Activated T-helper 1 cell treated with Interleukin-2 at 50 U/mL for 16 hours (primary cell): ENCODE measurements around the gene PSME1.
"Not testable (repeated sequence)": the region's sequence is repeated elsewhere in the genome, so short reads cannot be mapped to it uniquely, and the experiment has no call there.

ENCODE experiments used
- DNase-seq: peaks from one replicate; pipeline ENCODE4 v3.0.0-alpha.2; 2020; ENCODE audit warnings: low read depth

PSME1 gene

GRCh38 chr14:24105609-24106239, 30.3 kb upstream of the PSME1 start:
- not testable (repeated sequence) for DNase-seq

GRCh38 chr14:24106672-24107271, 29.2 kb upstream of the PSME1 start:
- no peak for DNase-seq

DNA sequence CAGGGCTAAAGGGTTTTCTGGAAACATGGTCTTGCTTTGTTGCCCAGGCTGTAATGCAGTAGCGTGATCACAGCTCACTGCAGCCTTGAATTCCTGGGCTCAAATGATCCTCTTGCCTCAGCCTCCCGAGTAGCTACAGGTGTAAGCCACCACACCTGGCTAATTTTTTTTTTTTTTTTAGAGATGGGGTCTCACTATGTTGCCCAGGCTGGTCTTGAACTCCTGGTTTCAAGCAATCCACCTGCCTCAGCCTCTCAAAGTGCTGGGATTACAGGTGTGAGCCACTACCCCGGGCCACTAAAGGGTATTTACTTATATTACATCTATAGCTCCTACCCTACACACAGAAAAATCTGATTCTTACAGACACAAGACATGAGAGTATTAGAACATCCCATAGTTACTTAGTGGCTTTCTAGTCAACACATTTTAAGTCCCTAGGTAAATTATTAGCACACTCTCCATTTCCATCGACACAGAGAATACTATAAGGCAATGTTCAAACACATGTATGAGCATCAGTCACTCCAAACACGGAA, 27.6 kb upstream of the PSME1 start:
- DNase-seq: no peak

DNA sequence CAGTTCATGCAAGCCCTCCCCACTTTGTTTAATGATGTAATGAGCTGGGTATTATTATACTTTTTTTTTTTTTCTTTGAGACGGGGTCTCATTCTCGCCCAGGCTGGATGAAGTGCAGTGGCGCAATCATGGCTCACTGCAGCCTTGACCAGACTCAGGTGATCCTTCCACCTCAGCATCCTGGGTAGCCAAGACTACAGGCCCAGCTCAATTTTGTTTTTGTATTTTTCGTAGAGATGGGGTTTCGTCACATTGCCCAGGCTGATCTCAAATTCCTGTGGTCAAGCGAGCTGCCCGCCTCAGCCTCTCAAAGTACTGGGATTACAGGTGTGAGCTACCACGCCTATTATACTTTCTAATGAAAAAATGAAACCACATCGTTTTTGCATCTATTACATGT, 25.9 kb upstream of the PSME1 start:
- no peak for DNase-seq

DNA sequence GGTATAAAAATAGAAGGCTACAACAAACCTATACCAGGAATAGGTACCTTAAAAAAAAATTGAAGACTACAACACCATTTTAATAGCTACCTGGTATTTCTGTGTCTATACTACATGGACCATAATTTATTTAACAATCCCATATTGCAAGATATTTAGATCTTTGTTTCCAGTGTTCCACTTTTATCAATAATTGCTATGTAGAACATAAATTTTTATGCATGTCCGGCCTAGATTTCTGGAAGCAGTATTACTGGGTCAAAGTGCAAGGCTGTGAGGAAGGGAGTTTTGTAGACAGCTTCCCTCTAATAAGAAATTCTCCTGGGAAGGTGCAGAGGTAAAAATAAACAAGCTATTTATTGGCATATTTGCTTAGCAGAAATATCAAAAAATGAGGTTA, 25.5 kb upstream of the PSME1 start:
- no peak for DNase-seq

DNA sequence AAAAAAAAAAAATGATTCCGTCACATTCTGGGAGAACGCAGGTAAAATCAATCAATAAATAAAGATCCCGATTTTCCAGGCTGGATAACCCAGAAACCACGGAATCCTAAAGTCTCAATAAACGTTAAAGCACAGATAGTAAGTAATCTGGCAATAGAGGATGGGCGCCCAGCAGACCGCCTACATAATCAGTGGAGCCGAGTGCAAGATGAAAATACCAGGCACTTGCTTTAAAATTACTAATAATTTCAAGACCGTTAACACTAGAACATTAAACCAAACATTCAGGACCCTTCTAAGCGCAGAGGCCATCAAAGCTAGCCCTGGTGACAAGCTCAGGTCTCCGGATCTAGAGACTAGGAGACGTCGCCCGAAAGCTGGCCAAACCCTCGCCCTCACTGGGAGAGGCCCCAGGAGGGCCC, 22.6 kb upstream of the PSME1 start:
- DNase-seq: no peak

DNA sequence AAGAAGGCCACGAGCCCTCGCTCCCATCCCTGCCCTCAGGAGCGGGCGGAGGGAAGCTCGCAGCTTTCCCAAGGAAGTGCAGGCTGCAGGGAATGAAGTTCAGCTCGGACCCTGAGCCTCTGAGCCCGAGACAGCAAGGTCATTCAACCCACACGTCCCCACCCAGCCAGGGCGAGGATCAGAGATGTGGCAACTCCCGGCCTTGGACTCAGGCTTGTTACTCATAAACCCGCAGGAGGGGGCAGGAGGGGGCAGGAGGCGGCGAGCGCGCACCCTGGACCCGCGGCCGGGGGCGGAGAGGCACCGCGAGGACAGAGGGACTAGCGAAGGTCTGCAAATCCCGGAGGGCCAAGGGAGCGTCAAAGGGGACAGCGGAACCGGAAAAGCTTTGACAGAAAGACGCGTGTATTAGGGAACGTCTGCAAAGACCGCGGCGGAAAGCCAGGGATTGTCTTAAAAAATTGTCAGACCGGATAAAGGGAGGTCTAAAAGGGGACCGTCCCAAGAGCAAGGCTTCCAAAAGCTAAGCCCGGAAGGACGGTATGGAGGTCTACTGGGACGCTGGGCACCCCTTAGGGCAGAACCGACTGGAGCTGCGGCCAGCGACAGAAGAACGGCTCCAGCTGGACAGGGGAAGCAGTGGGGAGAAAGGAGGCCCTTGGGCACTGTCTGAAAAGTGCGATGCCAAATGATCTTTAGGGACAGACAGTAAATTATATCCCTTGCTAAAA, 22.0 kb upstream of the PSME1 start:
- peak; percentile 60 for DNase-seq

- peak; percentile 97 for DNase-seq
These were observed 21.2 kb upstream of the PSME1 start, which contains the start of the genes DCAF11 and NRL for GRCh38 chr14:24114532-24115421. TSS of gene DCAF11 (plus strand) at chr14:24114777. CDS start at chr14:24115595, 818 bp downstream. TSS of gene NRL (minus strand) at chr14:24114949. CDS start at chr14:24082848, 32,101 bp downstream.

DNA sequence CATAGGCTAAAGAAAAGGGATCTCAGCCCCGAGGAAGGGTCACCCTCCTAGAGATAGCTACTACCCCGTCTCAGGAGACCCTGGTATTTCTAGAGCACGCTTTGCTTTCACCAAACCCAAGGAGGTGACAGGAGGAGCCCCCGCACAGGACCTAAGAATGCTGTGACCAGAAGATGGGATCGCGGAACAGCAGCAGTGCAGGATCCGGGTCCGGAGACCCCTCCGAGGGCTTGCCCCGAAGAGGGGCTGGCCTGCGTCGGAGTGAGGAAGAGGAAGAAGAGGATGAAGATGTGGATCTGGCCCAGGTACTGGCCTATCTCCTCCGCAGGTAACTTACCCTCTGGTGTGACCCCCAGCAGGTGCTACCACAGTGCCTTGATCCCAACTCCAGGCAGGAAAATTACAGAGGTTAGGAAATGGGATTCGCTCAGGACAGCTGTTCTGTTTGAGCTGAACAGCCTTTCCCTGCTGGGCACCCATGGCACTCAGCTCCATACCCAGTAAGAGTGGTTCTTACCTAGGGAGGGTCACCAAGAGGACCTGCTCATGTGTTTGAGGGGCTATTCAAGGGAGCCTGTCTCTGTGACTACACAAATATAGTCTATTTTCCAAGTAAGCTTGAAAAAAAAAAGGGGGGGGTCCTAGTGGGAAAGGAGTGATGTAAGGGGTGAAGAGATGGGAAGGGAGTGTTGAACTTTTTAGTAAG, 20.4 kb upstream of the PSME1 start:
- DNase-seq: no peak

DNA sequence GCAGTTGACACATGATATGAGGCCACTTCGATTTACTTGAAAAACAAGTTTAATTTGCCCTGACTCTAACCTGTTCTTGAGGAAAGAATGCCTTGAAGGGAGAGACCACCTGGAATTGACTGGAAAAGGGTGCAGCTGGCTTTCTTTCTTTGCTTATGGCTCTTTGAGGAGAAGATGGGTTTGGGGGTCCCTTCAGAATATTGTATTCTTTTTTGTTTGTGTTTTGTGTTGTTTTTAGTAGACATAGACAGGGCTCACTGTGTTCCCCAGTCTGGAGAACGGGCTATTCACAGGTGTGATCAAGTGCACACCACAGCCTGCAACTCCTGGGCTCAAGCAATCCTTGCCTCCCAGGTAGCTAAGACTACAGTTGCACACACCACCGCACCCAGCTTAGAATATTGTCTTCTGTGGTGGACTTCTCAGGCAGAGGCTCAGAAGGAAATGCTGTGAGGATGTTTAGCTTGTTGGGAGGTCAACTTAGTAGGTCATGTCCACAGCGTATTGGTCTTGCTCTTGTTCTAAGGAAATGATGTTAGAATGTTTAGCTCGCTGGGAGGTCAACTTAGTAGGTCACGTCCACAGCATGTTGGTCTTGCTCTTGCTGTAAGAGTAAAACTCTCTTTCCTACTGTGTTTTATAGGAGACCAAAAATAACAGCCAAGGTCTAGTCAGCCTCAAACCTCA, 19.7 kb upstream of the PSME1 start:
- DNase-seq: no peak

DNA sequence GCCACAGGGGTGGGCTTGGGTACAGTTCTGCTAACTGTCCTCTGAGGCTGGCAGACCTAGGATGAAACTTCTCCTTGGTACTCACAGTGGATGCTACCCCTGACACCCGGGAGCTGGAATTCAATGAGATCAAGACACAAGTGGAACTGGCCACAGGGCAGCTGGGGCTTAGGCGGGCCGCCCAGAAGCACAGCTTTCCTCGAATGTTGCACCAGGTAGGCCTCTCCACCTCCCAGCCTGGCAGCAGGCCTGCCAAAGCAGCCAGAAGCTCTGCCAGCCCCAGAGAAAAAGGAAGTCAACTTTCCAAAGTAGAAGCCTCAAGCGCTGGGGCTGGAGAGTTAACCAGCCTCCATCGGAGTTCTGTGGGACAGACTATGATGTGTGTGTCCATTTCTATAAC, 18.8 kb upstream of the PSME1 start:
- no peak for DNase-seq

DNA sequence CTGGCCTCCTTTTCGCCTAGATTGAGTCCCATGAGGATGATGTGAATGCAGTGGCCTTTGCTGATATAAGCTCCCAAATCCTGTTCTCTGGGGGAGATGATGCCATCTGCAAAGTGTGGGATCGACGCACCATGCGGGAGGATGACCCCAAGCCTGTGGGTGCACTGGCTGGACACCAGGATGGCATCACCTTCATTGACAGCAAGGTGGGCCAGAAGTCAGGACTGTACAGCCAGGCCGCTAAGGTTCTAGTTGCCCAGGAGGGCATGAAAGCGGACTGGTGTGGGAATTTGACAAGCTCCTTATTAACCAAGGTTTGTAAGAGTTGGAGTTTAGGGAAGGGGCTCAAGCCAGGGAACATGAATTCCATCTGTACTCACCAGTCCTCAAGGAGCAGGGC, 16.3 kb upstream of the PSME1 start:
- DNase-seq: no peak

GRCh38 chr14:24121210-24121609, 14.8 kb upstream of the PSME1 start:
- DNase-seq: no peak

DNA sequence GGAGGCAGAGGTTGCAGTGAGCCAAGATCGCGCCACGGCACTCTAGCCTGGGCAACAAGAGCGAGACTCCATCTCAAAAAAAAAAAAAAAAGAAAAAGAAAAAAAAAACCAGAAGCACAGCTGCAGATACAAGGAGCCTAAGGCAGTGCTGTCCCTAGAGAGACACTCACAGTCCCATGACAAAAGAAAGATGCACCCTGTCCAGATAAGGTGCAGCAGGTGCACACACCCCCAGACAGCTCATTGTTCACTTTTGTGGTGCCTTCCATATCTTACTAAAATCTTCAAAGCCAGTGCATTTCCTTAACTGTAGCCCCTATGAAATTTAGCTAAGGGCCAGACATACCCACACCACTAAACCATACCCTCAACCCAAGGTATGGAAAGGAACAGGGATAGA, 13.6 kb upstream of the PSME1 start:
- no peak for DNase-seq

DNA sequence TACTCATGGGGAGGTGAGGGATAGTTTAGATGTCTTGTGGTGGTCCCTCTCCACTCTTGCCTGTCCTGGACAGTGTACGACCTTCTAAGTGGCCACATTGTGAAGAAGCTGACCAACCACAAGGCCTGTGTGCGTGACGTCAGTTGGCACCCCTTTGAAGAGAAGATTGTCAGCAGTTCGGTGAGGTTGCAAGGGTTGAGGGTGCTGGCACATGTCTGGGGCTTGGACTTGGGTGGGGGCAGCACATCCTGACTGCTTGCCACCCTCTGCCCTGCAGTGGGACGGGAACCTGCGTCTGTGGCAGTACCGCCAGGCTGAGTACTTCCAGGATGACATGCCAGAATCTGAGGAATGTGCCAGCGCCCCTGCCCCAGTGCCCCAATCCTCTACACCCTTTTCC, 13.1 kb upstream of the PSME1 start:
- DNase-seq: no peak

DNA sequence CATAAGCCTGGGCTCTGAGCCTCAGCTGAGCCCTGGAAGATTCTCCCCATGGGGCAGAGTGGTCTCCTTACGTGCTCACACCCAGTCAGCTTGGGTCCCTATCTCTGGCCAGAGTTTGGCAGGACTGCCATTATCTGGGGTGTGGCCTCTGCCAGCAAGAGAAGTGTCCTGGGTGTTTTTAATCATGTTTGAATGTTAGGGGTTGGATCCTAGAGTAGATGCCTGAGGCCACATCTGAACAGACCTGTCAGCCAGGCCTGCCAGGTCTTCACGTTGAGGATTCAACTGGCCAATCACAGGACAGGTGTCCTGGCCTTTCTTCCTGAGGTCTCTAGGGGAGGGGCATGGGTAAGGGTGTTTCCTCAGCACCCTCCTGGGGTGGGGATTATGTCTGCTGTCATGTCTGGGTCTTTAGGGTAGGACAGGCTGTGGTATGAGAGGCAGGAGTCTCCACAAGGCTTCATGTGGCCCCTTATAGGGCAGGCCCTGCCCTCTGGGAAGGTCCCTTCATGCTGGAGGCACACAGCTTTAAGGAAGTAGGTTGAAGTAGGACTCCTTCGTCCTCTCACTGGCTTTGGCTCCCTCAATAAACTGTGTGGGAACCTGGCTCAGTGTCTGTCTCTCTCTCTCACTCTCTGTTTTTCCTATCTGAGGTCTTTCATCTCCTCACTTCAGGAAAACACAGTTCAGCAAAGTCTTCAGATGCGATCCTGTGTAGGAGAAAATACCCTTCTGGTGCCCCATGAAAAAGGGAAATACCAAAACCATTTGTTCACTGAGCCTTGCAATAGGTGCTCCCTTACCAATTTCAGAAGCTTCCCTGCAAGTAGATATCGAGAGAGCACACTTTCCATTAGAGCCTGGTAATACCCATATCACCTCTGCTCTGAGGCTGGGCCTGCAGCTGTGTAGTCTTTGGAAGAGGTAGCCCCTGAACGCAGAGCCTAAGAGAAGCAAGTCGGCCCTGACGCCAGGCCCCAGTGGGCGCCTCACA, 12.3 kb upstream of the PSME1 start:
- no peak for DNase-seq

DNA sequence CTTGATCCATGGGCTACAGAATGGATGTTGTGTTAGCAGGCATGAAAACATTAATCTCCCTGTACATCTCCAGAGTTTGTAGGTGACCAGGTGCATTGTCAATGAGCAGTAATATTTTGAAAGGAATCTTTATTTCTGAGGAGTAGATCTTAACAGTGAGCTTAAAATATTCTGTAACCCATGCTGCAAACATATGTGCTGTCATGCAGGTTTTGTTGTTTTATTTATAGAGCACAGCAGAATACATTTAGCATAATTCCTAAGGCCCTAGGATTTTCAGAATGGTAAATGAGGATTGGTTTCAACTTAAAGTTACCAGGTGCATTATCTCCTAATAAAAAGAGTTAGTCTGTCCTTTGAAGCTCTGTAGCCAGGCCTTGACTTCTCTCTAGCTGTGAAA, 9.1 kb upstream of the PSME1 start:
- DNase-seq: no peak

DNA sequence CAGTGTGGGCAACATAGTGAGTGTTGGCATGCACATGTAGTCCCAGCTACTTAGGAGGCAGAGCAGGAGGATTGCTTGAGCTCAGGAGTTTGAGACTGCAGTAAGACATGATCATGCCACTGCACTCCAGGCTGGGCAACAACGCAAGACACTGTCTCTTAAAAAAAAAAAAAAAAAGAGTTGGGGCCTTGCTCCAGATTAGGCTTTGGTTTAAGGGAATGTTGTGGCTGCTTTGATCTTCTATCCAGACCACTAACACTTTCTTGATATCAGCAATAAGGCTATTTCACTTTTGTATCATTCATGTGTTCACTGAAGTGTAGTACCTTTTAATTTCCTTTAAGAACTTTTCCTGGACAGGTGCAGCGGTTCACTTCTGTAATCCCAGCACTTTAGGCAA, 8.3 kb upstream of the PSME1 start:
- DNase-seq: no peak

- DNase-seq: no peak
These were observed 6.5 kb upstream of the PSME1 start for GRCh38 chr14:24129410-24129998.
